AG04450 (cell line): ENCODE data around the gene SYCE1L. TPM values are rescaled to one million over a fixed set of nuclear protein-coding genes. Genes with fewer than 3 reads are reported as not detected.
A peak's percentile ranks its signal among the peaks of the same experiment; 100 is the strongest.

ENCODE experiments used
- CTCF ChIA-PET: fragments of 300-600, 350-600 bp; formaldehyde crosslinking; extraction: SDS; loops from one replicate; lab custom pipeline; 2022; ENCODE audit warnings: antibody characterized with exemption, inconsistent platforms; lab: Charles Lee
- POLR2A ChIA-PET: fragments of 350-600 bp; formaldehyde crosslinking; extraction: SDS; loops from one replicate; lab custom pipeline; 2021; ENCODE audit warnings: antibody characterized with exemption, inconsistent platforms; lab: Yijun Ruan, JAX
- DNase-seq: peaks from one replicate; pipeline ENCODE4 v3.0.0-alpha.2; 2011; ENCODE audit warnings: low read depth, low spot score
- H3K27ac ChIP-seq: one replicate; pipeline ENCODE4 v1.5.1; 2012; ENCODE audit warnings: low read depth, low read length, control low read depth
- H3K27me3 ChIP-seq: one replicate; pipeline ENCODE4 v1.6.0; 2012; ENCODE audit warnings: low read length; ENCODE audit not compliant: control insufficient read depth, insufficient read depth
- H3K4me3 ChIP-seq: 2 replicates; pipeline ENCODE4 v1.5.1; 2011; ENCODE audit warnings: mild to moderate bottlenecking, low read depth, low read length, control low read depth
- H3K9me3 ChIP-seq: 2 replicates; pipeline ENCODE4 v1.5.1; 2012; ENCODE audit warnings: low read length; ENCODE audit not compliant: control insufficient read depth, insufficient read depth
- CTCF ChIP-seq: IDR thresholded peaks from 2 replicates; pipeline ENCODE4 v1.5.1; 2011; ENCODE audit warnings: low read depth, low read length, control low read depth, inconsistent platforms
- polyA plus RNA-seq: library from polyadenylated mRNA; depleted of rRNA; stranded (reverse); fragments of >200 nt; gene quantifications from 2 replicates; pipeline ENCODE4 v1.2.3, GENCODE V29; 2011

The SYCE1L gene
- polyA plus RNA-seq, 1 experiment: 0.10 TPM

DNA sequence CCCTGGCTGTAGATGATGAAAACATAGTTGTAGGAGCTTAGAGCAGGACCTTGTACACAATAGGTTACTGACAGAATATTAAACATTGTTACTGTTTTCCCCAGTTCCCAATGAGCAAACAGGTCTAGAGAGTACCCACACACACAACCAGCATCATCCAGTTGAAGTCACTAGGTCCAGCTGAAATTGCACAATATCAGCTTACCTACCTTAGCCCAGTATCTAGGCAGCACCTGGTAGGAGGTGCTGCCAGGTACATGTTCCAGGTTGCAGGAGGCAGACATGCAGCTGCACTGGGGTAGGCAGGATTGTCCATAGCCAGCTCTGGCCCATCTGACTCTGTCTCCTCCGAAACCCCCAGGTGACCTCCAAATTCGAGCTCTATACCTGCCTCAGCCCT is 1.5 kb upstream of the SYCE1L start:
- ChIA-PET POLR2A (no interaction called here), CTCF (interaction anchor here (1.8 kb wide), 1 partner anchor 26 kb away, joined by 5 read pairs; no protein-coding TSS in a partner anchor)
- H3K27ac ChIP-seq: no peak overlapping the region
- H3K9me3 ChIP-seq: no peaks in the 10 kb centered on the region; the same call in 1 of the 2 replicates
- TF ChIP-seq CTCF: no peak
- no peak for DNase-seq
- H3K4me3 ChIP-seq: no peak overlapping the region
- no peaks in the 10 kb centered on the region for H3K27me3 ChIP-seq

- no peaks in the 10 kb centered on the region for H3K9me3 ChIP-seq
- no peak for DNase-seq
- no peaks in the 10 kb centered on the region for H3K27me3 ChIP-seq
- no peak overlapping the region for H3K27ac ChIP-seq
- POLR2A ChIA-PET: no interaction called here
- CTCF ChIA-PET: interaction anchor here (1.0 kb wide), 1 partner anchor 377 kb away, joined by 3 read pairs; no protein-coding TSS in a partner anchor
- TF ChIP-seq CTCF: no peak
- H3K4me3 ChIP-seq: no peak overlapping the region
These were observed 7.3 kb downstream of the SYCE1L start for GRCh38 chr16:77206533-77206932.

DNA sequence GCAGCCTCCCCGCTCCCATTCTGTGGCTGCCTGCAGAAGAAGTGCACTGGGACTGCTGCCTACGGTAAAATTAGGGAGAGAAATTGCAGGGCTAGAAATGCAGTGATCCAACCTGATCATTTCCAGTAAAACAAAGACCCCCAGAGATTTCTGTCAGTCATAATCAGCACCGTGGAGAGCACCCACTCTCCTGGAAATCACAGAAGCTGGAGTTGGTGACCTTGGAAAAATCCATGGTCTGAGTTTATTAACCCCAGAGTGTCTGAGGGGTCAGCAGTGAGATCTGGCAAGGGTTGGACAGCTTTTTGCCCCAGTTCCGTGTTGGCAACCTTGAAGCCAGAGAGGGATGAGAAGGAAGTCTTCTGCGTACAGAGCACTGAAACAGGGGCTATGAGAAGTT is 7.8 kb downstream of the SYCE1L start:
- no peak for DNase-seq
- H3K27me3 ChIP-seq: no peaks in the 10 kb centered on the region
- no peaks in the 10 kb centered on the region for H3K9me3 ChIP-seq
- CTCF ChIA-PET: no interaction called here
- H3K4me3 ChIP-seq: no peak overlapping the region
- POLR2A ChIA-PET: no interaction called here
- H3K27ac ChIP-seq: no peak overlapping the region
- no peak for TF ChIP-seq CTCF

DNA sequence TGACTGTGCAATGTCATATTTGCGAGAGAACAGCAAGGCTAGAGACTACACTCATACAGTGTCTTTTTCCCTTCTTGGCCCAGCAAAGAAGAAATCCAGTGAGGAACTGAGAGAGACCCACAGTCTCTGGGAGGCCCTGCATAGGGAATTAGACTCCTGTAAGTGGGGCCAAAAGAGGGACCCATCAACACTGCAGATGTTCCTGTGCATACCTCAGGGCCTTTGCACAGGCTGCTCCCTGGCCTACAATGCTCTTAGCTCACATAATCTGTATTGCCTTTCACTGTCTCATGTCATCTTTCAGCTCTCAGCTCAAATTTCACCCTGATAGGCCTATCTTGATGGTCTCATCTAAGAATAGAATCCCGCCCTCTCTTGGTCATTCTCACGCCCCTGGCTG is 9.2 kb downstream of the SYCE1L start:
- no peaks in the 10 kb centered on the region for H3K27me3 ChIP-seq
- DNase-seq: no peak
- H3K27ac ChIP-seq: no peak overlapping the region
- no peak overlapping the region for H3K4me3 ChIP-seq
- ChIA-PET POLR2A (no interaction called here), CTCF (no interaction called here)
- peaks cover 4% of the 10 kb centered on the region; the same call in 1 of the 2 replicates for H3K9me3 ChIP-seq
- TF ChIP-seq CTCF: no peak

DNA sequence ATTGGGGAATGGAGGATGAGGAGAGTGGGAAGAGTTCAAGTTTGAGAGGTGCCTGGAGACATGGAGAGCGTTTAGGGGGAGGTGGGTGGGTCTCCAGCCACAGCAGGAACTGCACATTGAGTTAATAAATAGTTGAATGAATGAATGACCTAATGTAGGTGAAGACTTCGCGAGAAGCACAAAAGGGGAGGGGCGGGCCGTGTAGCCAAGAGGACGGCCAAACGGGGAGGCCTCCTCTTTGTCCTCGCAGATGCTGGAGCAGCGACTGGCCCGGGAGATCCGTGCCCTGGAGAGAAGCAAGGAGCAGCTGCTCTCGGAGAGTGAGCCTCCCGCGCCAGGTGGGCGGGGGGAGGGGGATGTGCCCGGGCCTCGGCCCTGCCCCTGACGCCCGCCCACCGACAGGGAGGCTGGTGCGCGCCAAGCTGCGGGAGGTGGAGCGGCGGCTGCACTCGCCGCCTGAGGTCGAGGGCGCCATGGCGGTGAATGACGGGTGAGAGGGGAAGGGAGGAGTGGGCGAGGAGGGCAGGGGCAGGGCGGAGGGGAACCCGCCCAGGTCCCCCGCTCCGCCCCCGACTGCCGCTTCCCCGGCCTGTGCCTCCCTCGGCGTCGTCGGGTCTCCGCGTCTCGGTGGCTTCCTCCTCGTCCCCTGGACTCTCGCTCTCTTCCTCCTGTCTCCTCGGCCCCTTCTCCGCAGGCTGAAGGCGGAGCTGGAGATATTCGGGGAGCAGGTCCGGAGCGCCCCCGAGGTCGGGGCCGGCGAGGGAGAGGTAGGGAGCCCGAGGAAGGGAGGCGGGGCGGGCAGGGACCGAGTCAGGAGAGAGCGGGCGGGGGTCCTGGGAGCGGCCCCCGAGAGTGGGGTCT is 12.9 kb downstream of the SYCE1L start:
- ChIA-PET POLR2A (no interaction called here), CTCF (interaction anchor here (1.1 kb wide), 1 partner anchor 41 kb away, joined by 3 read pairs; no protein-coding TSS in a partner anchor)
- Histone ChIP-seq H3K27ac (no peak overlapping the region), H3K9me3 (peaks cover 4% of the 10 kb centered on the region; the same call in 1 of the 2 replicates), H3K27me3 (no peaks in the 10 kb centered on the region), H3K4me3 (peak overlapping the region; percentile 55)
- TF ChIP-seq CTCF: no peak
- no peak for DNase-seq
